HEK293 (cell line): ENCODE results near the gene CD28.
"Not testable (repeated sequence)": the region's sequence is repeated elsewhere in the genome, so short reads cannot be mapped to it uniquely, and the experiment has no call there.

ENCODE experiments used
- CTCF ChIA-PET: fragments of 350-600 bp; formaldehyde crosslinking; extraction: SDS; loops from one replicate; lab custom pipeline; 2021; ENCODE audit warnings: antibody characterized with exemption; lab: Yijun Ruan, JAX
- POLR2A ChIA-PET: fragments of 300-600 bp; formaldehyde crosslinking; extraction: SDS; loops from one replicate; lab custom pipeline; 2020; ENCODE audit warnings: antibody characterized with exemption, inconsistent platforms; lab: Yijun Ruan, JAX
- H3K27ac ChIP-seq: fragments of 200-500 bp; sonication (Bioruptor generic); 2 replicates; pipeline ENCODE4 v1.5.1; 2014; ENCODE audit warnings: low read depth, low read length, control low read depth, inconsistent platforms; ENCODE audit errors: extremely low read depth
- H3K36me3 ChIP-seq, 2 experiments: fragments of 200-500 bp in 1 of 2; sonication (Bioruptor generic) in 1 of 2; 1 replicate in 1 of 2; 2 replicates in 1 of 2; pipeline ENCODE4 v1.5.1; 2014 to 2017; ENCODE audit warnings: inconsistent platforms in 2 of 2, low read length in 2 of 2; ENCODE audit not compliant: control insufficient read depth in 2 of 2, insufficient read depth in 1 of 2
- H3K4me1 ChIP-seq: fragments of 200-500 bp; sonication (Bioruptor generic); 2 replicates; pipeline ENCODE4 v1.5.1; 2014; ENCODE audit warnings: mild to moderate bottlenecking, low read length, inconsistent platforms; ENCODE audit not compliant: control insufficient read depth, insufficient read depth
- H3K4me3 ChIP-seq: 2 replicates; pipeline ENCODE4 v1.5.1; 2011; ENCODE audit warnings: low read depth, mild to moderate bottlenecking, control low read depth, low read length, moderate library complexity
- H3K9me3 ChIP-seq: fragments of 200-500 bp; sonication (Bioruptor generic); 2 replicates; pipeline ENCODE4 v1.5.1; 2014; ENCODE audit warnings: low read depth, low read length, inconsistent platforms; ENCODE audit not compliant: control insufficient read depth, insufficient read depth
- GFI1B ChIP-seq: fragments of 450-650 bp; formaldehyde crosslinking; IDR thresholded peaks from 2 replicates; pipeline ENCODE4 v1.5.1; 2016; ENCODE audit warnings: missing biosample characterization, missing genetic modification characterization
- MEIS1 ChIP-seq: sonication (generic); formaldehyde crosslinking; IDR thresholded peaks from 2 replicates; pipeline ENCODE4 v1.8.1; 2022; ENCODE audit warnings: missing genetic modification reagents, mild to moderate bottlenecking, borderline replicate concordance
- SETDB1 ChIP-seq: IDR thresholded peaks from one replicate; pipeline ENCODE4 v1.6.1; 2017; ENCODE audit warnings: mild to moderate bottlenecking, low read length, moderate library complexity, mixed read lengths; ENCODE audit not compliant: insufficient read length
- ZBTB21 ChIP-seq: fragments of 450-650 bp; formaldehyde crosslinking; IDR thresholded peaks from 2 replicates; pipeline ENCODE4 v1.5.1; 2017; ENCODE audit warnings: missing biosample characterization, missing genetic modification characterization
- ZBTB48 ChIP-seq: fragments of 450-650 bp; formaldehyde crosslinking; IDR thresholded peaks from 2 replicates; pipeline ENCODE4 v1.5.1; 2016; ENCODE audit warnings: missing biosample characterization, missing genetic modification characterization
- ZNF223 ChIP-seq: fragments of 450-650 bp; formaldehyde crosslinking; IDR thresholded peaks from 2 replicates; pipeline ENCODE4 v1.5.1; 2016; ENCODE audit warnings: missing biosample characterization, missing genetic modification characterization
- ZNF239 ChIP-seq: fragments of 450-650 bp; formaldehyde crosslinking; IDR thresholded peaks from 2 replicates; pipeline ENCODE4 v1.5.1; 2016; ENCODE audit warnings: missing biosample characterization, missing genetic modification characterization
- ZNF324 ChIP-seq: fragments of 450-650 bp; formaldehyde crosslinking; IDR thresholded peaks from 2 replicates; pipeline ENCODE4 v1.5.1; 2016; ENCODE audit warnings: missing biosample characterization, missing genetic modification characterization
- ZNF426 ChIP-seq: fragments of 450-650 bp; formaldehyde crosslinking; IDR thresholded peaks from 2 replicates; pipeline ENCODE4 v1.5.1; 2017; ENCODE audit warnings: missing biosample characterization, missing genetic modification characterization, mild to moderate bottlenecking, inconsistent platforms, moderate library complexity
- ZNF433 ChIP-seq: fragments of 450-650 bp; formaldehyde crosslinking; IDR thresholded peaks from 2 replicates; pipeline ENCODE4 v1.5.1; 2016; ENCODE audit warnings: missing biosample characterization, missing genetic modification characterization, low read depth
- ZNF521 ChIP-seq: fragments of 450-650 bp; formaldehyde crosslinking; IDR thresholded peaks from 2 replicates; pipeline ENCODE4 v1.5.1; 2017; ENCODE audit warnings: missing biosample characterization, mild to moderate bottlenecking, missing genetic modification characterization
- ZNF530 ChIP-seq: fragments of 450-650 bp; formaldehyde crosslinking; IDR thresholded peaks from 2 replicates; pipeline ENCODE4 v1.5.1; 2016; ENCODE audit warnings: low read depth, missing biosample characterization, missing genetic modification characterization
- ZNF571 ChIP-seq: fragments of 450-650 bp; formaldehyde crosslinking; IDR thresholded peaks from 2 replicates; pipeline ENCODE4 v1.5.0; 2017; ENCODE audit warnings: missing biosample characterization, missing genetic modification characterization
- ZNF596 ChIP-seq: fragments of 450-650 bp; IDR thresholded peaks from 2 replicates; pipeline ENCODE4 v1.5.0; 2018; ENCODE audit warnings: missing biosample characterization, mild to moderate bottlenecking, missing genetic modification characterization, moderate library complexity
- ZNF654 ChIP-seq: fragments of 450-650 bp; formaldehyde crosslinking; IDR thresholded peaks from 2 replicates; pipeline ENCODE4 v1.5.1; 2016; ENCODE audit warnings: low read depth, missing biosample characterization, missing genetic modification characterization
- ZNF768 ChIP-seq: fragments of 450-650 bp; formaldehyde crosslinking; IDR thresholded peaks from 2 replicates; pipeline ENCODE4 v1.5.1; 2018; ENCODE audit warnings: missing biosample characterization, mild to moderate bottlenecking, missing genetic modification characterization
- ZNF777 ChIP-seq: fragments of 450-650 bp; formaldehyde crosslinking; IDR thresholded peaks from 2 replicates; pipeline ENCODE4 v1.5.1; 2017; ENCODE audit warnings: missing biosample characterization, missing genetic modification characterization, borderline replicate concordance
- ZSCAN30 ChIP-seq: fragments of 450-650 bp; IDR thresholded peaks from 2 replicates; pipeline ENCODE4 v1.5.1; 2018; ENCODE audit warnings: missing biosample characterization, mild to moderate bottlenecking, missing genetic modification characterization, moderate library complexity
- TF ChIP-seq, protein P1 (sequence below): fragments of 450-650 bp; formaldehyde crosslinking; IDR thresholded peaks from 2 replicates; pipeline ENCODE4 v1.5.1; 2016; ENCODE audit warnings: missing biosample characterization, missing genetic modification characterization
- TF ChIP-seq, protein P2 (sequence below): fragments of 450-650 bp; formaldehyde crosslinking; IDR thresholded peaks from 2 replicates; pipeline ENCODE4 v1.5.1; 2016; ENCODE audit warnings: missing biosample characterization, missing genetic modification characterization
- TF ChIP-seq, protein P3 (sequence below): sonication (generic); formaldehyde crosslinking; IDR thresholded peaks from 2 replicates; pipeline ENCODE4 v1.8.1; 2022; ENCODE audit warnings: mild to moderate bottlenecking, moderate library complexity, missing genetic modification reagents

The CD28 gene

DNA sequence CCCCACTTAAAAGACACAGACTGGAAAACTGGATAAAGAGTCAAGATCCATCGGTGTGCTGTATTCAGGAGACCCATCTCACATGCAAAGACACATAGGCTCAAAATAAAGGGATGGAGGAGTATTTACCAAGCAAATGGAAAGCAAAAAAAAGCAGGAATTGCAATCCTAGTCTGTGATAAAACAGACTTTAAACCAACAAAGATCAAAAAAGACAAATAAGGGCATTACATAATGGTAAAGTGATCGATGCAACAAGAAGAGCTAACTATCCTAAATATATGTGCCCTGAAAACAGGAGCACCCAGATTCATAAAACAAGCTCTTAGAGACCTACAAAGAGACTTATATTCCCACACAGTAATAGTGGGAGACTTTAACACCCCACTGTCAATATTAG lies 8.7 kb upstream of the CD28 start:
- CTCF ChIA-PET, H3K4me1 ChIP-seq, H3K36me3 ChIP-seq, H3K27ac ChIP-seq, POLR2A ChIA-PET, H3K9me3 ChIP-seq, H3K4me3 ChIP-seq: not testable (repeated sequence)
- TF ChIP-seq SETDB1: peak; percentile 71

DNA sequence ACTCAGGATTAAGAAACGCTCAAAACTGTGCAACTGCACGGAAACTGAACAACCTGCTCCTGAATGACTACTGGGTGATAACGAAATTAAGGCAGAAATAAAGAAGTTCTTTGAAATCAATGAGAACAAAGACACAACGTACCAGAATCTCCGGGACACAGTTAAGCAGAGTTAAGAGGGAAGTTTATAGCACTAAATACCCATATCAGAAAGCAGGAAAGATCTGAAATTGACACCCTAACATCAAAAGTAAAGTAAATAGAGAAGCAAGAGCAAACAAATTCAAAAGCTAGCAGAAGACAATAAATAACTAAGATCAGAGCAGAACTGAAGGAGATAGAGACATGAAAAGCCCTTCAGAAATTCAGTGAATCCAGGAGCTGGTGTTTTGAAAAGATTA lies 8.0 kb upstream of the CD28 start:
- H3K27ac ChIP-seq, CTCF ChIA-PET, H3K4me3 ChIP-seq, H3K36me3 ChIP-seq, H3K4me1 ChIP-seq, POLR2A ChIA-PET, H3K9me3 ChIP-seq: not testable (repeated sequence)

DNA sequence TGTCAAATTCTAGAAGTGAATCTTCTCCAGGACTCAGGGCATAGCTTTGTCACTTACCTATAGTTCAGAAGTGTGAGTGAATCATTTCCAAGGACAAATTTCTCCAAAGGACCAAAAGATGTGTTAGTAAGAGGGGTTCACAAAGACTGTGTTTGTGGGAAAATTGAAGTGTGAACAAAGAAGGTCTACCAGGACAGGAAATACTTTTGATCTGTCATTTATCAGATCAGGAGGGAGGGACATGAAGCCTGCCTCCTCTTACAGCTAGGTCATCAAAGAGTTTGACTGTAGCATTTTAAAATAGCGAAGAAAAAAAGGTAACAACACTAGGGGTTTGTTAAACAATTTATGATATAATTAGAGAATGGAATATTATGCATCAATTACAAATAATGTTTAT lies 2.0 kb upstream of the CD28 start:
- no peaks in the 10 kb centered on the region for H3K4me1 ChIP-seq
- CTCF ChIA-PET: interaction anchor here (0.7 kb wide), 1 partner anchor 12 kb away, joined by 3 read pairs; no protein-coding TSS in a partner anchor
- H3K36me3 ChIP-seq: no peaks in the 10 kb centered on the region
- POLR2A ChIA-PET: no interaction called here
- no peak overlapping the region for H3K27ac ChIP-seq
- no peak for TF ChIP-seq ZNF223 (tag by site-specific recombination)
- no peak for TF ChIP-seq ZNF654 (tag by site-specific recombination)
- no peak for TF ChIP-seq ZNF768 (tag by site-specific recombination)
- TF ChIP-seq ZNF239 (tag by site-specific recombination): no peak
- no peak for TF ChIP-seq ZNF777 (tag by site-specific recombination)
- no peak for TF ChIP-seq GFI1B (tag by site-specific recombination)
- TF ChIP-seq ZNF596 (tag by site-specific recombination): no peak
- no peaks in the 10 kb centered on the region for H3K9me3 ChIP-seq
- no peak overlapping the region for H3K4me3 ChIP-seq

DNA sequence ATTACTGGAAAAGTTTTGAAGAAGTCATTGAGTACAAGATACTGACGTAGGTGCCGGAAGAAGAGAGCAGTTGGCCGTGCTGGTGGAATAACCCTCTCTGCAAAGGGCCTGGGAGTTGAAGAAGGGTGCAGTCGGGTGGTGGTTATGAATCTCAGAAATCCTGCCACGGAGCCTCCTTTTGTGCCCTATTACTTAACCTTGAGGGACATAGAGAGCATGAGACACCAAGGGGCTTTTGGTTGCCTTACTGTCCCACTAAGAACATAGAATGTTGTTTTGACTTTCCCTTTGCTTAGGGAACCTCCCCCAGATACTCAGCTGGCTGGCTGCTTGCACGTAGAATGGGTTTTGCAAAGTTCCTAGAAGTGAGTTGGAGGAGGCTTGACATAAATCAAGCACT lies 1.3 kb upstream of the CD28 start:
- ChIA-PET POLR2A (no interaction called here), CTCF (no interaction called here)
- Histone ChIP-seq H3K4me3 (no peak overlapping the region), H3K4me1 (no peaks in the 10 kb centered on the region), H3K9me3 (no peaks in the 10 kb centered on the region), H3K36me3 (no peaks in the 10 kb centered on the region), H3K27ac (no peak overlapping the region)
- TF ChIP-seq ZNF433 (tag by site-specific recombination) (no peak), ZBTB21 (tag by site-specific recombination) (no peak), ZNF571 (no peak), ZNF324 (tag by site-specific recombination) (no peak), ZNF426 (tag by site-specific recombination) (no peak), ZSCAN30 (tag by site-specific recombination) (no peak), ZNF521 (tag by site-specific recombination) (no peak), MEIS1 (CRISPR knock-in tag) (no peak), ZNF530 (tag by site-specific recombination) (no peak), ZBTB48 (tag by site-specific recombination) (no peak)
- TF ChIP-seq, protein P1, sequence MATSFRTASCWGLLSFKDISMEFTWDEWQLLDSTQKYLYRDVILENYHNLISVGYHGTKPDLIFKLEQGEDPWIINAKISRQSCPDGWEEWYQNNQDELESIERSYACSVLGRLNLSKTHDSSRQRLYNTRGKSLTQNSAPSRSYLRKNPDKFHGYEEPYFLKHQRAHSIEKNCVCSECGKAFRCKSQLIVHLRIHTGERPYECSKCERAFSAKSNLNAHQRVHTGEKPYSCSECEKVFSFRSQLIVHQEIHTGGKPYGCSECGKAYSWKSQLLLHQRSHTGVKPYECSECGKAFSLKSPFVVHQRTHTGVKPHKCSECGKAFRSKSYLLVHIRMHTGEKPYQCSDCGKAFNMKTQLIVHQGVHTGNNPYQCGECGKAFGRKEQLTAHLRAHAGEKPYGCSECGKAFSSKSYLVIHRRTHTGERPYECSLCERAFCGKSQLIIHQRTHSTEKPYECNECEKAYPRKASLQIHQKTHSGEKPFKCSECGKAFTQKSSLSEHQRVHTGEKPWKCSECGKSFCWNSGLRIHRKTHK (tag by site-specific recombination): no peak
- TF ChIP-seq, protein P2, sequence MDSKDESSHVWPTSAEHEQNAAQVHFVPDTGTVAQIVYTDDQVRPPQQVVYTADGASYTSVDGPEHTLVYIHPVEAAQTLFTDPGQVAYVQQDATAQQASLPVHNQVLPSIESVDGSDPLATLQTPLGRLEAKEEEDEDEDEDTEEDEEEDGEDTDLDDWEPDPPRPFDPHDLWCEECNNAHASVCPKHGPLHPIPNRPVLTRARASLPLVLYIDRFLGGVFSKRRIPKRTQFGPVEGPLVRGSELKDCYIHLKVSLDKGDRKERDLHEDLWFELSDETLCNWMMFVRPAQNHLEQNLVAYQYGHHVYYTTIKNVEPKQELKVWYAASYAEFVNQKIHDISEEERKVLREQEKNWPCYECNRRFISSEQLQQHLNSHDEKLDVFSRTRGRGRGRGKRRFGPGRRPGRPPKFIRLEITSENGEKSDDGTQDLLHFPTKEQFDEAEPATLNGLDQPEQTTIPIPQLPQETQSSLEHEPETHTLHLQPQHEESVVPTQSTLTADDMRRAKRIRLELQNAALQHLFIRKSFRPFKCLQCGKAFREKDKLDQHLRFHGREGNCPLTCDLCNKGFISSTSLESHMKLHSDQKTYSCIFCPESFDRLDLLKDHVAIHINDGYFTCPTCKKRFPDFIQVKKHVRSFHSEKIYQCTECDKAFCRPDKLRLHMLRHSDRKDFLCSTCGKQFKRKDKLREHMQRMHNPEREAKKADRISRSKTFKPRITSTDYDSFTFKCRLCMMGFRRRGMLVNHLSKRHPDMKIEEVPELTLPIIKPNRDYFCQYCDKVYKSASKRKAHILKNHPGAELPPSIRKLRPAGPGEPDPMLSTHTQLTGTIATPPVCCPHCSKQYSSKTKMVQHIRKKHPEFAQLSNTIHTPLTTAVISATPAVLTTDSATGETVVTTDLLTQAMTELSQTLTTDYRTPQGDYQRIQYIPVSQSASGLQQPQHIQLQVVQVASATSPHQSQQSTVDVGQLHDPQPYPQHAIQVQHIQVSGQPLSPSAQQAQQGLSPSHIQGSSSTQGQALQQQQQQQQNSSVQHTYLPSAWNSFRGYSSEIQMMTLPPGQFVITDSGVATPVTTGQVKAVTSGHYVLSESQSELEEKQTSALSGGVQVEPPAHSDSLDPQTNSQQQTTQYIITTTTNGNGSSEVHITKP (tag by site-specific recombination): no peak
- TF ChIP-seq, protein P3, sequence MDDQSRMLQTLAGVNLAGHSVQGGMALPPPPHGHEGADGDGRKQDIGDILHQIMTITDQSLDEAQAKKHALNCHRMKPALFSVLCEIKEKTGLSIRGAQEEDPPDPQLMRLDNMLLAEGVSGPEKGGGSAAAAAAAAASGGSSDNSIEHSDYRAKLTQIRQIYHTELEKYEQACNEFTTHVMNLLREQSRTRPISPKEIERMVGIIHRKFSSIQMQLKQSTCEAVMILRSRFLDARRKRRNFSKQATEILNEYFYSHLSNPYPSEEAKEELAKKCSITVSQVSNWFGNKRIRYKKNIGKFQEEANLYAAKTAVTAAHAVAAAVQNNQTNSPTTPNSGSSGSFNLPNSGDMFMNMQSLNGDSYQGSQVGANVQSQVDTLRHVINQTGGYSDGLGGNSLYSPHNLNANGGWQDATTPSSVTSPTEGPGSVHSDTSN (CRISPR knock-in tag): no peak
